ENCODE measurements around the gene CDC37. TPM values are rescaled to one million over a fixed set of nuclear protein-coding genes. Genes with fewer than 3 reads are reported as not detected.
A peak's percentile ranks its signal among the peaks of the same experiment; 100 is the strongest.
"Not testable (repeated sequence)": the region's sequence is repeated elsewhere in the genome, so short reads cannot be mapped to it uniquely, and the experiment has no call there.

The CDC37 gene
- total RNA-seq, 4 donors from 2014 or later = 128 to 171 (median 152) TPM

GRCh38 chr19:10380313-10381102 lies 22.8 kb downstream of the CDC37 start, which contains the start of gene TYK2:
Gene TYK2 (minus strand): TSS chr19:10380572. CDS start chr19:10378406, 2,166 bp downstream.
- TF ChIP-seq CTCF (IDR thresholded peaks at IDR 0.05) (no peak), POLR2A (IDR thresholded peaks at IDR 0.05) (peak in 2 of 4 donors; percentile 50 to 62)
- DNase-seq = peak; percentile 82
- Histone ChIP-seq H3K36me3 (peaks cover 0 to 30% (median 0%) of the 10 kb centered on the region in 3 donors), H3K27me3 (no peaks in the 10 kb centered on the region), H3K4me3 (peak within 1 kb of the TSS; percentile 76 to 99 (median 93)), H3K9me3 (no peaks in the 10 kb centered on the region), H3K4me1 (peaks cover 7 to 23% (median 9%) of the 10 kb centered on the region in 3 donors), H3K27ac (peak within 1 kb of the TSS; percentile 87 to 97 (median 91))
- 1% methylated on average over 26 to 35 of the region's 58 CpGs for WGBS, 2 donors
- intact Hi-C loops (cut with DNase I) = no loop called here

GRCh38 chr19:10379880-10380312 lies 23.4 kb downstream of the CDC37 start:
- H3K36me3 ChIP-seq = peaks cover 0 to 36% (median 0%) of the 10 kb centered on the region in 3 donors
- H3K4me1 ChIP-seq = peaks cover 7 to 23% (median 9%) of the 10 kb centered on the region in 3 donors
- H3K9me3 ChIP-seq = no peaks in the 10 kb centered on the region
- intact Hi-C loops (cut with DNase I) = no loop called here
- WGBS, 2 donors = 0 to 1% methylated on average over 9 of the region's 10 CpGs
- TF ChIP-seq CTCF (IDR thresholded peaks at IDR 0.05) (no peak), POLR2A (IDR thresholded peaks at IDR 0.05) (no peak)
- H3K4me3 ChIP-seq = peak overlapping the region; percentile 76 to 99 (median 93)
- DNase-seq = no peak
- H3K27me3 ChIP-seq = no peaks in the 10 kb centered on the region
- H3K27ac ChIP-seq = peak overlapping the region; percentile 87 to 97 (median 91)

- DNase-seq = no peak
- Histone ChIP-seq H3K27me3 (no peaks in the 10 kb centered on the region), H3K4me1 (peaks cover 7 to 23% (median 9%) of the 10 kb centered on the region in 3 donors), H3K36me3 (peaks cover 0 to 51% (median 0%) of the 10 kb centered on the region in 3 donors), H3K9me3 (no peaks in the 10 kb centered on the region), H3K4me3 (no peak overlapping the region), H3K27ac (no peak overlapping the region)
- no peak for TF ChIP-seq POLR2A (IDR thresholded peaks at IDR 0.05)
- no peak for TF ChIP-seq CTCF (IDR thresholded peaks at IDR 0.05)
- WGBS, 2 donors = 95 to 97% methylated on average over 6 to 7 of the region's 8 CpGs
- intact Hi-C loops (cut with DNase I) = no loop called here
These were observed 25.2 kb downstream of the CDC37 start for GRCh38 chr19:10378124-10378523.

- WGBS, 2 donors = 91 to 100% methylated on average over 2 of the region's 2 CpGs
- DNase-seq = not testable (repeated sequence)
These were observed 26.2 kb downstream of the CDC37 start for GRCh38 chr19:10377140-10377640.

GRCh38 chr19:10374931-10375330 lies 28.4 kb downstream of the CDC37 start:
- intact Hi-C loops (cut with DNase I) = no loop called here
- peaks cover 0 to 82% (median 11%) of the 10 kb centered on the region in 3 donors for H3K36me3 ChIP-seq
- peaks cover 5 to 13% (median 6%) of the 10 kb centered on the region in 3 donors for H3K4me1 ChIP-seq
- no peak overlapping the region for H3K27ac ChIP-seq
- WGBS, 2 donors = 73 to 78% methylated on average over 5 of the region's 5 CpGs
- no peak for TF ChIP-seq CTCF (IDR thresholded peaks at IDR 0.05)
- TF ChIP-seq POLR2A (IDR thresholded peaks at IDR 0.05) = no peak
- H3K4me3 ChIP-seq = no peak overlapping the region
- H3K27me3 ChIP-seq = no peaks in the 10 kb centered on the region
- H3K9me3 ChIP-seq = no peaks in the 10 kb centered on the region
- no peak for DNase-seq

More at GRCh38 chr19:10377140-10377640, 26.2 kb downstream of the CDC37 start:
- H3K27me3 ChIP-seq; H3K27ac ChIP-seq; H3K9me3 ChIP-seq; H3K4me3 ChIP-seq; intact Hi-C loops (cut with DNase I): not testable (repeated sequence)
- Histone ChIP-seq H3K36me3 (peaks cover 0 to 59% (median 0%) of the 10 kb centered on the region in 3 donors), H3K4me1 (peaks cover 7 to 23% (median 9%) of the 10 kb centered on the region in 3 donors)

Data from esophagus squamous epithelium (tissue), 5 donors.